GM06990 (cell line): ENCODE measurements around the gene PRMT1.

ENCODE experiments used
- DNase-seq: peaks from one replicate; pipeline ENCODE4 v3.0.0-alpha.2; 2011; ENCODE audit not compliant: insufficient read length; ENCODE audit errors: extremely low read depth
- H3K27me3 ChIP-seq: replicated peaks from 2 replicates; pipeline ENCODE4 v1.6.0; 2011; ENCODE audit warnings: low read length; ENCODE audit not compliant: control insufficient read depth, insufficient read depth
- H3K36me3 ChIP-seq: 2 replicates; pipeline ENCODE4 v1.5.1; 2011; ENCODE audit warnings: low read length; ENCODE audit not compliant: control insufficient read depth, insufficient read depth
- H3K4me3 ChIP-seq: replicated peaks from 2 replicates; pipeline ENCODE4 v1.5.1; 2011; ENCODE audit warnings: low read depth, mild to moderate bottlenecking, control low read depth, low read length
- TF ChIP-seq, protein P1 (sequence below): IDR thresholded peaks from 2 replicates; pipeline ENCODE4 v1.5.1; 2011; ENCODE audit warnings: low read length, control low read depth, mild to moderate bottlenecking, inconsistent platforms; ENCODE audit not compliant: insufficient read depth, poor library complexity, severe bottlenecking

The PRMT1 gene

DNA sequence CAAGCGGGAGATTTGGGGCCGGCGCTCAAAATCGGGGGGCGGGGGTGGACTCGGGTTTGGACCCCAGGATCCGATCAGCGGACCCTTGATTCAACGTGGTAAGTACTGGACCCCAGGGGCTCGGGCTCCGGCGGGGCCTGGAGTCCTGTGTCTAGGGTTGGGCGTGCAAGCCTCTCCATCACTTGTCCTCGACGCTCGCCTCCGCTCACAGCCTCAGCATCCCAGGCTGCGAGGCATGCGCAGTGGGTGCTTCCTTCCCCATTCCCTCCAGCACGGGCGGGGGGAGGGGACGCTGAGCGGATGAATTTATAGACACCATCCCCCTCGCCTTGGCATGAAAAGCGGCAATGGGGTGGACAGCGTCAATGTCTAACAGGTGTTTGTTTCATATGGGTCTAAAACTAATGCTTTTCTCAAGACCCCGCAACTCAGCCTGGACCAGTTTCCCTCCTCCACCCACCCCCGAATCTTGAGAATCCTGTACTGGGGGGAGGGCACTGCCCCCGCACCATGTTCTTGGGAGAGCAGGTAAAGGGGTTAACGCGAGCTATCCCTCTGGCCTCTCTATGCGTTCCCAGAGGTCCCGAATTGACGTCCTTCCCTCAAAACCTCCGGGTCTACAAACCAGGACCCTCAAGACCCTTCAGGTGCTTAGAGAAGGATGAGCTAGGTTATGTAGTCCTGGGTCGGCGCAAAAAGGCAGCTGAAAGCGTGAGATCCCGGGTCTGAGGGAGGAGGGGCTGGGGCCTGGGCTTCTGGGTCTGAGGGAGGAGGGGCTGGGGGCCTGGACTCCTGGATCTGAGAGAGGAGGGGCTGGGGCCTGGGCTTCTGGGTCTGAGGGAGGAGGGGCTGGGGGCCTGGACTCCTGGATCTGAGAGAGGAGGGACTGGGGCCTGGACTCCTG is 14.4 kb downstream of the PRMT1 start:
- DNase-seq: no peak
- no peaks in the 10 kb centered on the region for H3K27me3 ChIP-seq
- TF ChIP-seq, protein P1, sequence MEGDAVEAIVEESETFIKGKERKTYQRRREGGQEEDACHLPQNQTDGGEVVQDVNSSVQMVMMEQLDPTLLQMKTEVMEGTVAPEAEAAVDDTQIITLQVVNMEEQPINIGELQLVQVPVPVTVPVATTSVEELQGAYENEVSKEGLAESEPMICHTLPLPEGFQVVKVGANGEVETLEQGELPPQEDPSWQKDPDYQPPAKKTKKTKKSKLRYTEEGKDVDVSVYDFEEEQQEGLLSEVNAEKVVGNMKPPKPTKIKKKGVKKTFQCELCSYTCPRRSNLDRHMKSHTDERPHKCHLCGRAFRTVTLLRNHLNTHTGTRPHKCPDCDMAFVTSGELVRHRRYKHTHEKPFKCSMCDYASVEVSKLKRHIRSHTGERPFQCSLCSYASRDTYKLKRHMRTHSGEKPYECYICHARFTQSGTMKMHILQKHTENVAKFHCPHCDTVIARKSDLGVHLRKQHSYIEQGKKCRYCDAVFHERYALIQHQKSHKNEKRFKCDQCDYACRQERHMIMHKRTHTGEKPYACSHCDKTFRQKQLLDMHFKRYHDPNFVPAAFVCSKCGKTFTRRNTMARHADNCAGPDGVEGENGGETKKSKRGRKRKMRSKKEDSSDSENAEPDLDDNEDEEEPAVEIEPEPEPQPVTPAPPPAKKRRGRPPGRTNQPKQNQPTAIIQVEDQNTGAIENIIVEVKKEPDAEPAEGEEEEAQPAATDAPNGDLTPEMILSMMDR: no peak
- H3K4me3 ChIP-seq: no peak overlapping the region
- H3K36me3 ChIP-seq: peaks cover 15% of the 10 kb centered on the region

DNA sequence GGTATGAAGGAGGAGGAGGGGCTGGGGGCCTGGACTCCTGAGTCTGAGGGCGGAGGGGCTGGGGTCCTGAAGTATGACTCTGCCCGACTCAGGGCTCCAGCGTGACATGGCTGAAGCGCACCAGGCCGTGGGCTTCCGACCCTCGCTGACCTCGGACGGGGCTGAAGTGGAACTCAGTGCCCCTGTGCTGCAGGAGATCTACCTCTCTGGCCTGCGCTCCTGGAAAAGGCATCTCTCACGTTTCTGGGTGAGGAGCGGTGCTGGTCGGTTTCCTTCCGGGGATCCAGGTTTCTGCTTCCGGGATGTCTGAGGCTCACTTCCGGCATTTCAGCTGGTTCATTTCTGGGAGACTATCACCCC is 15.1 kb downstream of the PRMT1 start:
- DNase-seq: no peak
- no peaks in the 10 kb centered on the region for H3K27me3 ChIP-seq
- H3K36me3 ChIP-seq: peaks cover 11% of the 10 kb centered on the region
- TF ChIP-seq, protein P1: no peak
- H3K4me3 ChIP-seq: no peak overlapping the region

DNA sequence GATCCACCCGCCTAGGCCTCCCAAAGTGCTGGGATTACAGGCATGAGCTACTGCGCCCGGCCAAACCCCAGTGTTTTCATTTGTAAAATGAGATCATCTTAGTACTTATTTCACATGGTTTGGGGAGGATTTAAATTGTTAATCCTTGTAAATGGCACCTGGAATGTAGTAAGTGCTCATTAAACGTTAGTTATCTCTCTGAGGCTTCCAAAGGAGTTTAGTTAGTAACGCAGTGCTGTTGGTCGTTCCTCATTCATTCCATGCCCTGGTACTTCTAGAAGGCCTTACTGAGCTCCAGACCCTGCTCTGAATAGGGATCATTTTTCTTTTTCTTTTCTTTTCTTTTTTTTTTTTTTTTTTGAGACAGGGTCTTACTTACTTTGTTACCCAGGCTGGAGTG is 19.0 kb downstream of the PRMT1 start:
- TF ChIP-seq, protein P1: no peak
- no peaks in the 10 kb centered on the region for H3K36me3 ChIP-seq
- DNase-seq: no peak
- no peaks in the 10 kb centered on the region for H3K27me3 ChIP-seq
- no peak overlapping the region for H3K4me3 ChIP-seq

DNA sequence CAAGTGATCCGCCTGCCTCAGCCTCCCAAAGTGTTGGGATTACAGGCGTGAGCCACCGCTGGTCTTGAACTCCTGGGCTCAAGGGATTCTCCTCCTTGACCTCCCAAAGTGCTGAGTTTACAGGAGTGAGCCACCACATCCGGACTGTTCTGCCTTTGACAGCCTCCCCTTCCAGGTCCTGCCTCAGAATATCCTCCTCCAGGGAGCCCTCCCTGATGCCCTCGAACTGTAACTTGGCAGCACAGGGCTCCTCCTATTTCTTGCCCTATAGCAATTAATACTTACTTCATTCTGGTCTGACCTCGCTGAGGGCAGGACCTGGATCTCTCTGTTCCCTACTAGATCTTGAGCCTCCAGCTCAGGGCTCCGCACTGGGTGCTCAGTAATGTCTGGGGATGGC is 19.8 kb downstream of the PRMT1 start:
- Histone ChIP-seq H3K27me3 (no peaks in the 10 kb centered on the region), H3K36me3 (no peaks in the 10 kb centered on the region), H3K4me3 (no peak overlapping the region)
- TF ChIP-seq, protein P1: no peak
- DNase-seq: no peak

DNA sequence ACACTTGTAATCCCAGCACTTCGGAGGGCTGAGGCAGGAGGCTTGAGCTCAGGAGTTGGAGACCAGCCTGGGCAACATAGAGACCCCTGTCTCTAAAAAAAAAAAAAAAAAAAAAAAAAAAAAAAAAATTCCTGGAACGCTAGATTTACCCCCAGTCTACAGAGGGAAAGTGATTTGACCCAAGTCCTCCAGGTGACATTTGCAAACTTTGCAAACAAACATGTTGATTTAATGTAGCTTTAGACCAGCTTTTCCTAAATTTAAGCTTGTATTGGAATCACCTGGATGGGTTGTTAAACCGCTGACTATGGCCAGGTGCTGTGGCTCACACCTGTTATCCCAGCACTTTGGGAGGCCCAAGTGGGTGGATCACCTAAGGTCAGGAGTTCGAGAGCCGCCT is 22.3 kb downstream of the PRMT1 start:
- no peak overlapping the region for H3K4me3 ChIP-seq
- no peak for DNase-seq
- TF ChIP-seq, protein P1: no peak

More for the DNA sequence above, 22.3 kb downstream of the PRMT1 start:
- Histone ChIP-seq H3K36me3 (no peaks in the 10 kb centered on the region), H3K27me3 (no peaks in the 10 kb centered on the region)
